Suprapubic skin (tissue), 4 donors: ENCODE data around the gene EPB41L1. TPM values are rescaled to one million over a fixed set of nuclear protein-coding genes. Genes with fewer than 3 reads are reported as not detected.
A peak's percentile ranks its signal among the peaks of the same experiment; 100 is the strongest.

Experiments
- DNase-seq, 2 donors: peaks; one replicate each; pipeline ENCODE4 v3.0.0-alpha.2; 2019; ENCODE audit warnings: low spot score in 2 of 2
- H3K27ac ChIP-seq: fragments of 200-600 bp; sonication (generic); one replicate; pipeline ENCODE4 v1.5.1; 2019
- H3K27me3 ChIP-seq: fragments of 200-600 bp; sonication (generic); one replicate; pipeline ENCODE4 v1.5.1; 2019
- H3K36me3 ChIP-seq: fragments of 200-600 bp; sonication (generic); one replicate; pipeline ENCODE4 v1.5.1; 2019
- H3K4me1 ChIP-seq: fragments of 200-600 bp; sonication (generic); one replicate; pipeline ENCODE4 v1.5.1; 2019
- H3K4me3 ChIP-seq: fragments of 200-600 bp; sonication (generic); one replicate; pipeline ENCODE4 v1.5.1; 2019; ENCODE audit warnings: mild to moderate bottlenecking
- H3K9me3 ChIP-seq: fragments of 200-600 bp; sonication (generic); one replicate; pipeline ENCODE4 v1.5.1; 2019
- EP300 ChIP-seq: sonication (generic); formaldehyde crosslinking; IDR thresholded peaks from one replicate; pipeline ENCODE4 v1.6.1; 2017; ENCODE audit warnings: antibody characterized with exemption
- POLR2A ChIP-seq, 2 donors: fragments of 450-650 bp; IDR thresholded peaks; one replicate each; pipeline ENCODE4 v1.6.1; 2017; ENCODE audit warnings: antibody characterized with exemption in 2 of 2, mild to moderate bottlenecking in 2 of 2, moderate library complexity in 2 of 2
- POLR2AphosphoS5 ChIP-seq, 3 donors: sonication (generic); formaldehyde crosslinking; IDR thresholded peaks; one replicate each; pipeline ENCODE4 v1.6.1; 2017; ENCODE audit warnings: antibody characterized with exemption in 3 of 3
- WGBS: methylation state at CpG from one replicate; pipeline ENCODE4 v1.1.5; 2018; 5-methylcytosine and 5-hydroxymethylcytosine counted together
- total RNA-seq, 4 donors: library from RNA; depleted of rRNA; stranded (reverse); fragments of >200 nt; gene quantifications; one replicate each; pipeline ENCODE4 v1.1.0, GENCODE V29; 2016
- TF ChIP-seq, protein P1 (sequence below), 2 donors: fragments of 200-600 bp in 1 of 2; fragments of 450-650 bp in 1 of 2; sonication (generic) in 1 of 2; IDR thresholded peaks; one replicate each; pipeline ENCODE4 v1.5.1; 2016 to 2019; ENCODE audit warnings: antibody characterized with exemption in 2 of 2, mild to moderate bottlenecking in 1 of 2, moderate library complexity in 1 of 2

Gene EPB41L1
- total RNA-seq, 4 donors from 2014 or later: 14.3 to 27.9 (median 21.4) TPM

- 0% methylated on average over 6 of the region's 6 CpGs for WGBS
- no peaks in the 10 kb centered on the region for H3K27me3 ChIP-seq
- H3K36me3 ChIP-seq: peaks cover 22% of the 10 kb centered on the region
- peak overlapping the region; percentile 82 for H3K4me3 ChIP-seq
- no peak for DNase-seq
- peaks cover 22% of the 10 kb centered on the region for H3K4me1 ChIP-seq
- TF ChIP-seq, protein P1, sequence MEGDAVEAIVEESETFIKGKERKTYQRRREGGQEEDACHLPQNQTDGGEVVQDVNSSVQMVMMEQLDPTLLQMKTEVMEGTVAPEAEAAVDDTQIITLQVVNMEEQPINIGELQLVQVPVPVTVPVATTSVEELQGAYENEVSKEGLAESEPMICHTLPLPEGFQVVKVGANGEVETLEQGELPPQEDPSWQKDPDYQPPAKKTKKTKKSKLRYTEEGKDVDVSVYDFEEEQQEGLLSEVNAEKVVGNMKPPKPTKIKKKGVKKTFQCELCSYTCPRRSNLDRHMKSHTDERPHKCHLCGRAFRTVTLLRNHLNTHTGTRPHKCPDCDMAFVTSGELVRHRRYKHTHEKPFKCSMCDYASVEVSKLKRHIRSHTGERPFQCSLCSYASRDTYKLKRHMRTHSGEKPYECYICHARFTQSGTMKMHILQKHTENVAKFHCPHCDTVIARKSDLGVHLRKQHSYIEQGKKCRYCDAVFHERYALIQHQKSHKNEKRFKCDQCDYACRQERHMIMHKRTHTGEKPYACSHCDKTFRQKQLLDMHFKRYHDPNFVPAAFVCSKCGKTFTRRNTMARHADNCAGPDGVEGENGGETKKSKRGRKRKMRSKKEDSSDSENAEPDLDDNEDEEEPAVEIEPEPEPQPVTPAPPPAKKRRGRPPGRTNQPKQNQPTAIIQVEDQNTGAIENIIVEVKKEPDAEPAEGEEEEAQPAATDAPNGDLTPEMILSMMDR (IDR thresholded peaks at IDR 0.05): no peak
- TF ChIP-seq EP300: no peak
- TF ChIP-seq POLR2AphosphoS5 (IDR thresholded peaks at IDR 0.05): no peak
- no peak for TF ChIP-seq POLR2A (IDR thresholded peaks at IDR 0.05)
- H3K9me3 ChIP-seq: no peaks in the 10 kb centered on the region
- H3K27ac ChIP-seq: peak overlapping the region; percentile 85
These were observed 82.2 kb downstream of the EPB41L1 start for GRCh38 chr20:36236786-36237121.

DNA sequence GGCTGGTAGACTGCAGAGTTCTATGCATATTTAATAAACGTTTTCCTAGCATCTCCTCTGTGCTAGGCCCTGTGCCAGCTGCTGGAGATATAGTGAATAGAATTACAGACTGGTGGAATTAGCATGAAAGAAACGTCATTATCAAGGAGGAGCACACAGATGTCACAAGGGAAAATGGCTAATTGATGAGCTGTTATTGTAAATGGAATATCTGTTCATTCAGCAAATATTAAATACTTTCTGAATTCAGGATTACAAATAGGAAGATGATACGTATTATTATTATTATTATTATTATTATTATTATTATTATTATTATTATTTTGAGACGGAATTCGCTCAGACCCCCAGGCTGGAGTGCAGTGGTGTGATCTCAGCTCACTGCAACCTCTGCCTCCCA lies 82.9 kb downstream of the EPB41L1 start:
- no peaks in the 10 kb centered on the region for H3K9me3 ChIP-seq
- no peak overlapping the region for H3K27ac ChIP-seq
- H3K36me3 ChIP-seq: peaks cover 24% of the 10 kb centered on the region
- no peak for TF ChIP-seq POLR2AphosphoS5 (IDR thresholded peaks at IDR 0.05)
- TF ChIP-seq POLR2A (IDR thresholded peaks at IDR 0.05): no peak
- no peak for TF ChIP-seq EP300
- TF ChIP-seq, protein P1 (IDR thresholded peaks at IDR 0.05): no peak
- WGBS: 50% methylated on average over 5 of the region's 5 CpGs
- H3K27me3 ChIP-seq: no peaks in the 10 kb centered on the region
- DNase-seq: no peak
- peaks cover 22% of the 10 kb centered on the region for H3K4me1 ChIP-seq
- peak overlapping the region; percentile 82 for H3K4me3 ChIP-seq

GRCh38 chr20:36238153-36238552 lies 83.6 kb downstream of the EPB41L1 start:
- Histone ChIP-seq H3K4me3 (no peak overlapping the region), H3K4me1 (peaks cover 22% of the 10 kb centered on the region), H3K27ac (no peak overlapping the region), H3K27me3 (no peaks in the 10 kb centered on the region), H3K9me3 (no peaks in the 10 kb centered on the region), H3K36me3 (peaks cover 31% of the 10 kb centered on the region)
- TF ChIP-seq POLR2AphosphoS5 (IDR thresholded peaks at IDR 0.05) (no peak), EP300 (no peak), POLR2A (IDR thresholded peaks at IDR 0.05) (no peak)
- WGBS: 89% methylated on average over 3 of the region's 3 CpGs
- no peak for DNase-seq

DNA sequence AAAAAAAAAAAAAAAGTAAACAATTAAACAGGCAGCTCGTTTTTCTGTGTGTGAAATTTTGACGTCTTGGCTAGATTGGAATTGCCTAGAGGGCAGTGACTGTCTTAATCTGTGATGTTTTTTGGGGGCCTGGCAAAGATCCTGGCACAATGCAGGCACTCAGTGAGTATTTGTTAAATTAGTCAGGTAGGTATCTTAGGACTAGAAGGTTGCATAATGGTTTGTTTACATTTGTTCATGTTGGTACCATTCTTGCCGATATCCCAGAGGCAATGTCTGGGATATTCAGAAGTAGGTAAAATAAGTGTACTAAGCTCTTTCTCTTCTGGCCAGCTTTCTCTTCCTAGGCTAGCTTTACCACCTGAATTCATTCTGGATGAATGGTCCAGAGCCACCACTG lies 84.2 kb downstream of the EPB41L1 start:
- no peak for TF ChIP-seq POLR2AphosphoS5 (IDR thresholded peaks at IDR 0.05)
- no peak for TF ChIP-seq EP300
- no peak for TF ChIP-seq POLR2A (IDR thresholded peaks at IDR 0.05)
- TF ChIP-seq, protein P1 (IDR thresholded peaks at IDR 0.05): no peak
- no peaks in the 10 kb centered on the region for H3K9me3 ChIP-seq
- WGBS: 57% methylated on average over 3 of the region's 3 CpGs
- no peaks in the 10 kb centered on the region for H3K27me3 ChIP-seq
- peaks cover 37% of the 10 kb centered on the region for H3K36me3 ChIP-seq
- peaks cover 22% of the 10 kb centered on the region for H3K4me1 ChIP-seq
- DNase-seq: no peak
- no peak overlapping the region for H3K4me3 ChIP-seq
- H3K27ac ChIP-seq: no peak overlapping the region

- Histone ChIP-seq H3K4me3 (no peak overlapping the region), H3K27me3 (no peaks in the 10 kb centered on the region), H3K27ac (no peak overlapping the region), H3K36me3 (peaks cover 50% of the 10 kb centered on the region), H3K9me3 (no peaks in the 10 kb centered on the region), H3K4me1 (peaks cover 22% of the 10 kb centered on the region)
- DNase-seq: no peak
- WGBS: 88% methylated on average over 12 of the region's 12 CpGs
- TF ChIP-seq POLR2A (IDR thresholded peaks at IDR 0.05) (no peak), POLR2AphosphoS5 (IDR thresholded peaks at IDR 0.05) (no peak), EP300 (no peak)
- TF ChIP-seq, protein P1 (IDR thresholded peaks at IDR 0.05): no peak
These were observed 85.5 kb downstream of the EPB41L1 start for GRCh38 chr20:36240076-36240475.

DNA sequence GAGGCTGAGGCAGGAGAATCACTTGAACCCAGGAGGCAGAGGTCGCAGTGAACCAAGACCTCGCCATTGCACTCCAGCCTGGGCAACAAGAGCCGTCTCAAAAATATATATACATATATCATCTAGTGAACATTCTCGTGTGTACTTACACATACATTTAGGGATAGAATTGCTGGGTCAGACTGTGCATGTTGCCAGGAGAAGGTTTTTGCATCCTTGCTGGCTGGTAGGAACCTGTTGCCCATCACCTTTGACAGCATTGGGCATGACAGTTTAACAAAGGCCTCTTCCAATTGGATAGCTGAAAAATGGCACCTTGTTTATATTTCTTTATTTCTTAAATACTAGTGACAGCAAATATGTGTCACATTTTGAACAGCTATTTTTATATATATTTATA lies 87.1 kb downstream of the EPB41L1 start:
- WGBS: 80% methylated on average over 4 of the region's 4 CpGs
- peaks cover 22% of the 10 kb centered on the region for H3K4me1 ChIP-seq
- TF ChIP-seq, protein P1 (IDR thresholded peaks at IDR 0.05): no peak
- TF ChIP-seq POLR2AphosphoS5 (IDR thresholded peaks at IDR 0.05) (no peak), EP300 (no peak), POLR2A (IDR thresholded peaks at IDR 0.05) (no peak)
- H3K9me3 ChIP-seq: no peaks in the 10 kb centered on the region
- H3K36me3 ChIP-seq: peaks cover 66% of the 10 kb centered on the region
- no peaks in the 10 kb centered on the region for H3K27me3 ChIP-seq
- no peak overlapping the region for H3K4me3 ChIP-seq
- no peak overlapping the region for H3K27ac ChIP-seq
- DNase-seq: no peak
